Hematopoietic multipotent progenitor cell treated with erythropoietin and hydrocortisone succinate and interleukin-3 and kit ligand, for 17 days (in vitro differentiated cells): ENCODE results near the gene PRR23E.

ENCODE experiments used
- DNase-seq: peaks from one replicate; pipeline ENCODE4 v3.0.0-alpha.2; 2015; ENCODE audit warnings: low spot score

PRR23E gene

GRCh38 chr3:127165036-127165435 lies 27.9 kb upstream of the PRR23E start:
- no peak for DNase-seq

GRCh38 chr3:127165694-127166485 lies 27.0 kb upstream of the PRR23E start:
- no peak for DNase-seq

- DNase-seq = no peak
These were observed 26.3 kb upstream of the PRR23E start for GRCh38 chr3:127166501-127167065.

GRCh38 chr3:127167315-127168043 lies 25.5 kb upstream of the PRR23E start:
- no peak for DNase-seq

GRCh38 chr3:127168271-127168670 lies 24.7 kb upstream of the PRR23E start:
- no peak for DNase-seq

GRCh38 chr3:127170814-127171213 lies 22.1 kb upstream of the PRR23E start:
- DNase-seq = no peak

GRCh38 chr3:127171320-127171719 lies 21.6 kb upstream of the PRR23E start:
- DNase-seq = no peak

GRCh38 chr3:127171721-127172120 lies 21.2 kb upstream of the PRR23E start:
- no peak for DNase-seq

- DNase-seq = no peak
These were observed 20.7 kb upstream of the PRR23E start for GRCh38 chr3:127172211-127172610.

GRCh38 chr3:127172781-127173515 lies 20.0 kb upstream of the PRR23E start:
- DNase-seq = no peak

GRCh38 chr3:127173516-127174166 lies 19.3 kb upstream of the PRR23E start:
- DNase-seq = no peak

- DNase-seq = no peak
These were observed 18.6 kb upstream of the PRR23E start for GRCh38 chr3:127174284-127174683.

GRCh38 chr3:127174715-127175140 lies 18.2 kb upstream of the PRR23E start:
- no peak for DNase-seq

- DNase-seq = no peak
These were observed 17.7 kb upstream of the PRR23E start for GRCh38 chr3:127175272-127175671.

- no peak for DNase-seq
These were observed 15.7 kb upstream of the PRR23E start for GRCh38 chr3:127177226-127177625.

- no peak for DNase-seq
These were observed 12.1 kb upstream of the PRR23E start for GRCh38 chr3:127180859-127181258.

GRCh38 chr3:127182431-127182830 lies 10.5 kb upstream of the PRR23E start:
- no peak for DNase-seq

GRCh38 chr3:127182848-127183714 lies 9.8 kb upstream of the PRR23E start:
- no peak for DNase-seq

GRCh38 chr3:127183931-127184869 lies 8.7 kb upstream of the PRR23E start:
- DNase-seq = no peak

- DNase-seq = no peak
These were observed 8.1 kb upstream of the PRR23E start for GRCh38 chr3:127184870-127185216.
